HG03280 (cell line): ENCODE data around the gene TLE5.
"Not testable (repeated sequence)": the region's sequence is repeated elsewhere in the genome, so short reads cannot be mapped to it uniquely, and the experiment has no call there.

Source experiments
- ATAC-seq: cut with Tn5 transposase; IDR thresholded peaks from one replicate; pipeline ENCODE4 v1.9.1; 2021; ENCODE audit warnings: mild to moderate bottlenecking, moderate library complexity; ENCODE audit not compliant: unreplicated experiment

TLE5 gene

GRCh38 chr19:3027981-3028304 is 34.4 kb downstream of the TLE5 start:
- no peak for ATAC-seq

- no peak for ATAC-seq
Measured at GRCh38 chr19:3027292-3027691, 35.0 kb downstream of the TLE5 start.

GRCh38 chr19:3026768-3027167 is 35.5 kb downstream of the TLE5 start:
- no peak for ATAC-seq

GRCh38 chr19:3025549-3025886 is 36.8 kb downstream of the TLE5 start:
- no peak for ATAC-seq

GRCh38 chr19:3024870-3025548 is 37.3 kb downstream of the TLE5 start:
- ATAC-seq: no peak

- no peak for ATAC-seq
Measured at GRCh38 chr19:3024509-3024869, 37.8 kb downstream of the TLE5 start.

- no peak for ATAC-seq
Measured at GRCh38 chr19:3020321-3020960, 41.9 kb downstream of the TLE5 start.

GRCh38 chr19:3019211-3019854 is 43.0 kb downstream of the TLE5 start:
- no peak for ATAC-seq

GRCh38 chr19:3017923-3018322 is 44.4 kb downstream of the TLE5 start:
- no peak for ATAC-seq

GRCh38 chr19:3015126-3016057 is 46.9 kb downstream of the TLE5 start:
- ATAC-seq: no peak

GRCh38 chr19:3014135-3014534 is 48.2 kb downstream of the TLE5 start:
- ATAC-seq: no peak

GRCh38 chr19:3013263-3013725 is 49.0 kb downstream of the TLE5 start:
- no peak for ATAC-seq

- ATAC-seq: no peak
Measured at GRCh38 chr19:3012621-3013262, 49.6 kb downstream of the TLE5 start.

GRCh38 chr19:3012059-3012458 is 50.2 kb downstream of the TLE5 start:
- not testable (repeated sequence) for ATAC-seq

GRCh38 chr19:3010871-3011270 is 51.4 kb downstream of the TLE5 start:
- ATAC-seq: no peak

GRCh38 chr19:3008994-3009393 is 53.3 kb downstream of the TLE5 start:
- no peak for ATAC-seq

- ATAC-seq: no peak
Measured at GRCh38 chr19:3007975-3008374, 54.3 kb downstream of the TLE5 start.

GRCh38 chr19:3006075-3006767 is 56.1 kb downstream of the TLE5 start:
- no peak for ATAC-seq

- no peak for ATAC-seq
Measured at GRCh38 chr19:3005345-3005744, 57.0 kb downstream of the TLE5 start.

- ATAC-seq: no peak
Measured at GRCh38 chr19:3004522-3004921, 57.8 kb downstream of the TLE5 start.
